ENCODE data around the gene PON3.

DNA sequence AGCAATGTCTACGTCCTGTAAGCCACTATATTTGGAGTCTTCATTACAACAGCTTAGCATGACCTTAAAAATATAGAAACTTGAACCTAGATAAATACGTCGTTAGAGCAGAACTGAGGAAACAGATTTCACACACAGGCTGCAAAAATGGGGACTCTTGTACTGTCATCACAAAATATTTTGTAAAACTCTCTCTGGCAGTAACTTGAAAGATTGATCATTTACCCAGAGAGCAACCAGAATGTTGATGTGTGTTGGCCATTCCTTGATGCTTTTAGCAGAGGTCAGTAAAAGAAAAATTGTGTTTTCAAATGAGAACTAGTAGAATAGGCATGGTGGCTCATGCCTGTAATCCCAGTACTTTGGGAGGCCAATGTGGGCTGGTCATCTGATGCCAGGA, 57.3 kb downstream of the PON3 start:
- TF ChIP-seq, protein P1, sequence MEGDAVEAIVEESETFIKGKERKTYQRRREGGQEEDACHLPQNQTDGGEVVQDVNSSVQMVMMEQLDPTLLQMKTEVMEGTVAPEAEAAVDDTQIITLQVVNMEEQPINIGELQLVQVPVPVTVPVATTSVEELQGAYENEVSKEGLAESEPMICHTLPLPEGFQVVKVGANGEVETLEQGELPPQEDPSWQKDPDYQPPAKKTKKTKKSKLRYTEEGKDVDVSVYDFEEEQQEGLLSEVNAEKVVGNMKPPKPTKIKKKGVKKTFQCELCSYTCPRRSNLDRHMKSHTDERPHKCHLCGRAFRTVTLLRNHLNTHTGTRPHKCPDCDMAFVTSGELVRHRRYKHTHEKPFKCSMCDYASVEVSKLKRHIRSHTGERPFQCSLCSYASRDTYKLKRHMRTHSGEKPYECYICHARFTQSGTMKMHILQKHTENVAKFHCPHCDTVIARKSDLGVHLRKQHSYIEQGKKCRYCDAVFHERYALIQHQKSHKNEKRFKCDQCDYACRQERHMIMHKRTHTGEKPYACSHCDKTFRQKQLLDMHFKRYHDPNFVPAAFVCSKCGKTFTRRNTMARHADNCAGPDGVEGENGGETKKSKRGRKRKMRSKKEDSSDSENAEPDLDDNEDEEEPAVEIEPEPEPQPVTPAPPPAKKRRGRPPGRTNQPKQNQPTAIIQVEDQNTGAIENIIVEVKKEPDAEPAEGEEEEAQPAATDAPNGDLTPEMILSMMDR (conservative IDR thresholded peaks at IDR 0.05; ENCODE audit: low read length) = no peak
- no peak for TF ChIP-seq EZH2phosphoT487 (IDR thresholded peaks at IDR 0.05; ENCODE audit: borderline replicate concordance)

Data from Loucy (cell line).